ENCODE data around the gene CPLX3. TPM values are rescaled to one million over a fixed set of nuclear protein-coding genes. Genes with fewer than 3 reads are reported as not detected.

CPLX3 gene
- total and polyA plus RNA-seq, 10 of the 15 experiments (the other 5 are each of a cell fraction or from before 2014, with no cell fraction given), result 0.02 to 0.04 TPM; not detected in 8

DNA sequence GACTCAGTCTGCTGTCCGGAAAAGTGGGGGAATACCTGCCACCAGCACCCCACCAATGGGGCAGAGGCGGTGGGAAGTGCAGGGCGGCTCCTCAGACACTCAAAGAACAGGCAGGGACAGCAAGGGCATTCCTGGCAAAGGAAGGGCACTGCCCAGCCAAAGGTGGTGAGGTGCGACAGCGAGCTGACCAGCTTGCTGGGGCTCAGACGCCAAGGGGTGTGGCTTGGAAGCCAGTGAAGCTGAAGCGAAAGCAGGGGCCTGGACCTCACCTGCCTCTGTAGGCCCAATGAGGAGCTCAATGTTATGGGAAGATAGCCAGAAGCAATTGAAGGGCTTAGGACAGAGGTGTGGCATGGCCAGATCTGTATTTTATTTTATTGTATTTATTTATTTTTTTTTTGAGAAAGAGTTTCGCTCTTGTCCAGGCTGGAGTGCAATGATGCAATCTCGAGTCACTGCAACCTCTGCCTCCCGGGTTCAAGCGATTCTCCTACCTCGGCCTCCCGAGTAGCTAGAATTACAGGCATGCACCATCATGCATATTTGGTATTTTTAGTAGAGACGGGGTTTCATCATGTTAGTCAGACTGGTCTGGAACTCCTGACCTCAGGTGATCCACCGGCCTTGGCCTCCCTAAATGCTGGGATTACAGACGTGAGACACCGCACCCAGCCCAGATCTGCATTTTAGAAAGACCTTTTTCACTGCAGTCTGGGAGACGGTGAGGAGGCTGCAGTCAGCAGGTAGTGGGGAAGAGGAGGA is 18.2 kb upstream of the CPLX3 start:
- CTCF ChIA-PET, result interaction anchor here (0.5 to 3.7 kb wide), 8 partner anchors 9 to 404 kb away, joined by 3 to 21 read pairs (median 4); no protein-coding TSS in a partner anchor
- POLR2A ChIA-PET, result interaction anchor here (0.6 kb wide), 1 partner anchor 101 kb away, joined by 3 read pairs; no protein-coding TSS in a partner anchor
- 51% methylated on average over 18 of the region's 18 CpGs for WGBS (ENCODE audit: insufficient coverage, insufficient replicate concordance, low lambda C conversion rate, missing lambda C conversion rate)
- no peak for DNase-seq (ENCODE audit: low read depth, low spot score)
- H2AFZ ChIP-seq (ENCODE audit: control insufficient read depth, low read depth, low read length), result no peak overlapping the region
- no peak overlapping the region for H3K27ac ChIP-seq (ENCODE audit: control insufficient read depth, insufficient read depth)
- H3K4me1 ChIP-seq (ENCODE audit: control insufficient read depth, insufficient read depth, low read length), result no peaks in the 10 kb centered on the region
- peak; percentile 51 for ATAC-seq
- peaks cover 8 to 14% of the 10 kb centered on the region in 2 experiments for H3K36me3 ChIP-seq (ENCODE audit: control insufficient read depth in 2 of 2, insufficient read depth in 2 of 2, low read length in 1 of 2)
- FAIRE-seq, result no peak
- no peak overlapping the region for H3K9ac ChIP-seq (ENCODE audit: control insufficient read depth, insufficient read depth, low read length)
- no peaks in the 10 kb centered on the region for H4K20me1 ChIP-seq (ENCODE audit: control insufficient read depth, insufficient read depth)
- BruUV-seq (replicated peaks), result no TSS peak
- in situ Hi-C loops (cut with MboI) (no loop called here), intact Hi-C loops (cut with micrococcal nuclease; ENCODE audit: unreplicated experiment) (no loop called here)
- RAD21 ChIA-PET (ENCODE audit: unreplicated experiment), result interaction anchor here (0.8 to 2.8 kb wide), 5 partner anchors 11 to 93 kb away, joined by 3 to 10 read pairs (median 4); no protein-coding TSS in a partner anchor
- no peaks in the 10 kb centered on the region for H3K27me3 ChIP-seq (replicated peaks in 1 of 2; ENCODE audit: control insufficient read depth in 2 of 2, insufficient read depth in 2 of 2, low read length in 1 of 2)
- H3K4me3 ChIP-seq, result no peak overlapping the region
- no peak overlapping the region for H3K4me2 ChIP-seq (ENCODE audit: control insufficient read depth, insufficient read depth)
- TF ChIP-seq POLR2A (IDR thresholded peaks at IDR 0.05; ENCODE audit: low read depth, low read length) (peak; percentile 57; the same call in 1 of the 2 replicates), BHLHE40 (IDR thresholded peaks at IDR 0.05; ENCODE audit: borderline replicate concordance in 1 of 2, low read depth in 2 of 2, low read length in 1 of 2) (no peak), ESRRA (IDR thresholded peaks at IDR 0.05; ENCODE audit: low read length) (no peak), BCL11A (IDR thresholded peaks at IDR 0.05; ENCODE audit: low read depth, low read length) (no peak)
- SMC1A ChIA-PET (ENCODE audit: uncharacterized antibody, unreplicated experiment), result interaction anchor here (0.7 to 1.4 kb wide), 5 partner anchors 16 to 137 kb away, joined by 3 to 4 read pairs (median 3); no protein-coding TSS in a partner anchor
- H3K9me3 ChIP-seq (replicated peaks; ENCODE audit: control insufficient read depth, insufficient read depth, low read length), result no peaks in the 10 kb centered on the region
- H3K79me2 ChIP-seq (ENCODE audit: control insufficient read depth, insufficient read depth, low read length), result no peaks in the 10 kb centered on the region

DNA sequence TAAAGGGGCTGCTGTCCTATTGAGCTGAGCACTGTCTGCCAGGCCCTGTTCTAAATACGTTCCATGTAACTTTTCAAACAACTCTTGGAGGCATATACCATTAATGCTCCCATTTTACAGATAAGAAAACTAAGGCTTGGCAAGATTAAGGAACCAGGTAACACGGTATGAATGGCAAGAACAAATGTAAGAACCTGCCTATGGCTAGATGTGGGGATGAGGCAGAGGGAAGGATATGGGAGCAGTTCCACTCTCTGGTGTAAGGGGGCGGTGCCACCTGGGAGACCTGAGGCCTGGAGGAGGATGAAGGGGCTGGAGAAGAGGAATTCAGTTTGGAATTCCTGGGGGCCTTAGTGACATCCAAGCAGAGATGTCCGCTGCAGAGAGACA is 17.6 kb upstream of the CPLX3 start:
- Histone ChIP-seq H3K79me2 (ENCODE audit: control insufficient read depth, insufficient read depth, low read length) (no peaks in the 10 kb centered on the region), H4K20me1 (ENCODE audit: control insufficient read depth, insufficient read depth) (no peaks in the 10 kb centered on the region), H3K4me2 (ENCODE audit: control insufficient read depth, insufficient read depth) (no peak overlapping the region), H3K9ac (ENCODE audit: control insufficient read depth, insufficient read depth, low read length) (no peak overlapping the region), H3K27ac (ENCODE audit: control insufficient read depth, insufficient read depth) (no peak overlapping the region), H3K9me3 (replicated peaks; ENCODE audit: control insufficient read depth, insufficient read depth, low read length) (no peaks in the 10 kb centered on the region), H3K4me1 (ENCODE audit: control insufficient read depth, insufficient read depth, low read length) (no peaks in the 10 kb centered on the region), H3K36me3 (ENCODE audit: control insufficient read depth in 2 of 2, insufficient read depth in 2 of 2, low read length in 1 of 2) (peaks cover 2 to 8% of the 10 kb centered on the region in 2 experiments; a peak in 3 of 4 replicates), H2AFZ (ENCODE audit: control insufficient read depth, low read depth, low read length) (no peak overlapping the region), H3K4me3 (no peak overlapping the region), H3K27me3 (replicated peaks in 1 of 2; ENCODE audit: control insufficient read depth in 2 of 2, insufficient read depth in 2 of 2, low read length in 1 of 2) (no peaks in the 10 kb centered on the region)
- 43% methylated on average over 4 of the region's 4 CpGs for WGBS (ENCODE audit: insufficient coverage, insufficient replicate concordance, low lambda C conversion rate, missing lambda C conversion rate)
- no peak for DNase-seq (ENCODE audit: low read depth, low spot score)
- ChIA-PET RAD21 (ENCODE audit: unreplicated experiment) (interaction anchor here (0.8 to 2.8 kb wide), 4 partner anchors 15 to 93 kb away, joined by 3 to 10 read pairs (median 4); no protein-coding TSS in a partner anchor), POLR2A (no interaction called here), CTCF (interaction anchor here (0.7 to 3.7 kb wide), 10 partner anchors 9 to 141 kb away, joined by 3 to 21 read pairs (median 4); partner anchors contain the start of gene FAM219B), SMC1A (ENCODE audit: uncharacterized antibody, unreplicated experiment) (interaction anchor here (1.0 kb wide), 1 partner anchor 17 kb away, joined by 4 read pairs; no protein-coding TSS in a partner anchor)
- BruUV-seq (replicated peaks), result no TSS peak
- intact Hi-C loops (cut with micrococcal nuclease; ENCODE audit: unreplicated experiment), result no loop called here
- no peak for TF ChIP-seq NR2C1 (IDR thresholded peaks at IDR 0.05)
- no peak for TF ChIP-seq KLF5 (IDR thresholded peaks at IDR 0.05; ENCODE audit: partially characterized antibody)
- no peak for TF ChIP-seq ESRRA (IDR thresholded peaks at IDR 0.05; ENCODE audit: low read length)
- no peak for TF ChIP-seq ASH2L (IDR thresholded peaks at IDR 0.05; ENCODE audit: borderline replicate concordance, low read depth)
- no peak for TF ChIP-seq ZNF217 (IDR thresholded peaks at IDR 0.05)
- TF ChIP-seq JUNB (IDR thresholded peaks at IDR 0.05), result no peak
- TF ChIP-seq ZBED1 (IDR thresholded peaks at IDR 0.05; ENCODE audit: borderline replicate concordance), result no peak
- TF ChIP-seq, protein P1, sequence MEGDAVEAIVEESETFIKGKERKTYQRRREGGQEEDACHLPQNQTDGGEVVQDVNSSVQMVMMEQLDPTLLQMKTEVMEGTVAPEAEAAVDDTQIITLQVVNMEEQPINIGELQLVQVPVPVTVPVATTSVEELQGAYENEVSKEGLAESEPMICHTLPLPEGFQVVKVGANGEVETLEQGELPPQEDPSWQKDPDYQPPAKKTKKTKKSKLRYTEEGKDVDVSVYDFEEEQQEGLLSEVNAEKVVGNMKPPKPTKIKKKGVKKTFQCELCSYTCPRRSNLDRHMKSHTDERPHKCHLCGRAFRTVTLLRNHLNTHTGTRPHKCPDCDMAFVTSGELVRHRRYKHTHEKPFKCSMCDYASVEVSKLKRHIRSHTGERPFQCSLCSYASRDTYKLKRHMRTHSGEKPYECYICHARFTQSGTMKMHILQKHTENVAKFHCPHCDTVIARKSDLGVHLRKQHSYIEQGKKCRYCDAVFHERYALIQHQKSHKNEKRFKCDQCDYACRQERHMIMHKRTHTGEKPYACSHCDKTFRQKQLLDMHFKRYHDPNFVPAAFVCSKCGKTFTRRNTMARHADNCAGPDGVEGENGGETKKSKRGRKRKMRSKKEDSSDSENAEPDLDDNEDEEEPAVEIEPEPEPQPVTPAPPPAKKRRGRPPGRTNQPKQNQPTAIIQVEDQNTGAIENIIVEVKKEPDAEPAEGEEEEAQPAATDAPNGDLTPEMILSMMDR (IDR thresholded peaks at IDR 0.05 in 2 of 3, conservative IDR thresholded peaks at IDR 0.05 in 1 of 3; ENCODE audit: control insufficient read depth in 2 of 3, extremely low read depth in 1 of 3, insufficient read depth in 1 of 3, low read depth in 3 of 3, low read length in 3 of 3), result no peak; a peak in 2 of 6 replicates
- TF ChIP-seq CBFB (IDR thresholded peaks at IDR 0.05; ENCODE audit: low read depth), result no peak
- TF ChIP-seq GABPA (IDR thresholded peaks at IDR 0.05; ENCODE audit: low read depth), result no peak
- TF ChIP-seq SMARCA5 (IDR thresholded peaks at IDR 0.05), result no peak
- TF ChIP-seq TAF1 (IDR thresholded peaks at IDR 0.05; ENCODE audit: borderline replicate concordance, low read depth, low read length), result no peak
- no peak for ATAC-seq
- no peak for FAIRE-seq
- in situ Hi-C loops (cut with MboI), result no loop called here

Data from GM12878 (cell line).